Endothelial cell of umbilical vein (primary cell): Measurements from ENCODE around the gene GCNA. TPM values are rescaled to one million over a fixed set of nuclear protein-coding genes. Genes with fewer than 3 reads are reported as not detected.
A peak's percentile ranks its signal among the peaks of the same experiment; 100 is the strongest.

Experiments
- BruUV-seq: library from RNA; stranded (reverse); fragments of 400-500 nt; replicated peaks from 2 replicates; lab custom pipeline; 2021; lab: Mats Ljungman, UMichigan
- CTCF ChIA-PET: fragments of 300-600, 350-600 bp; sonication (Branson Sonifier 250); formaldehyde crosslinking; loops from one replicate; lab custom pipeline; 2021; ENCODE audit warnings: antibody characterized with exemption, inconsistent platforms; lab: Charles Lee
- POLR2A ChIA-PET: fragments of 300-600, 350-600 bp; sonication (Branson Sonifier 250); formaldehyde crosslinking; loops from one replicate; lab custom pipeline; 2021; ENCODE audit warnings: antibody characterized with exemption, inconsistent platforms; lab: Charles Lee
- DNase-seq: peaks from one replicate; pipeline ENCODE4 v3.0.0-alpha.2; 2011; ENCODE audit warnings: low read depth, low spot score
- FAIRE-seq: peaks from 2 replicates; lab custom pipeline; 2011; peaks lifted over from hg19 to GRCh38; lab: Jason Lieb, UNC
- H2AFZ ChIP-seq: 2 replicates; pipeline ENCODE4 v1.6.0; 2012; ENCODE audit warnings: low read depth, low read length, control low read depth, inconsistent platforms
- H3K27ac ChIP-seq: 2 replicates; pipeline ENCODE4 v1.5.1; 2011; ENCODE audit warnings: low read depth, mild to moderate bottlenecking, control low read depth, low read length, moderate library complexity; ENCODE audit not compliant: insufficient read depth
- H3K27me3 ChIP-seq, 2 experiments: 2 replicates each; pipeline versions ENCODE4 v1.6.0 to v1.6.1; 2011; ENCODE audit warnings: low read length in 2 of 2, mixed read lengths in 1 of 2; ENCODE audit not compliant: control insufficient read depth in 2 of 2, insufficient read depth in 2 of 2
- H3K36me3 ChIP-seq, 2 experiments: 2 replicates in 1 of 2; 3 replicates in 1 of 2; pipeline ENCODE4 v1.5.1; 2011; ENCODE audit warnings: low read length in 2 of 2, mild to moderate bottlenecking in 1 of 2, moderate library complexity in 1 of 2; ENCODE audit not compliant: control insufficient read depth in 2 of 2, insufficient read depth in 2 of 2; ENCODE audit errors: extremely low read depth in 1 of 2
- H3K4me1 ChIP-seq: 3 replicates; pipeline ENCODE4 v1.5.1; 2011; ENCODE audit warnings: mild to moderate bottlenecking, low read length; ENCODE audit not compliant: control insufficient read depth, insufficient read depth; ENCODE audit errors: extremely low read depth
- H3K4me2 ChIP-seq: 2 replicates; pipeline ENCODE4 v1.6.1; 2011; ENCODE audit warnings: low read length, control low read depth, mixed read lengths; ENCODE audit not compliant: insufficient read depth
- H3K4me3 ChIP-seq, 3 experiments: fragments of 200-600 bp in 1 of 3; sonication (generic), shearing (Covaris generic) in 1 of 3; replicated peaks in 1 of 3; 2 replicates each; pipeline ENCODE4 v1.5.1; 2011 to 2016; ENCODE audit warnings: control low read depth in 3 of 3, low read length in 3 of 3, mild to moderate bottlenecking in 2 of 3, inconsistent platforms in 1 of 3, low read depth in 1 of 3, moderate library complexity in 1 of 3; ENCODE audit not compliant: insufficient read depth in 1 of 3
- H3K79me2 ChIP-seq: 2 replicates; pipeline ENCODE4 v1.6.0; 2012; ENCODE audit warnings: low read length, inconsistent platforms; ENCODE audit not compliant: control insufficient read depth, insufficient read depth
- H3K9ac ChIP-seq: replicated peaks from 2 replicates; pipeline ENCODE3; 2011; ENCODE audit warnings: low read length, control low read depth; ENCODE audit not compliant: insufficient read depth; ENCODE audit errors: extremely low read depth
- H3K9me1 ChIP-seq: replicated peaks from 3 replicates; pipeline ENCODE4 v1.6.0; 2011; ENCODE audit warnings: mild to moderate bottlenecking, low read length; ENCODE audit not compliant: control insufficient read depth, insufficient read depth; ENCODE audit errors: extremely low read depth
- H3K9me3 ChIP-seq: replicated peaks from 2 replicates; pipeline ENCODE4 v1.5.1; 2012; ENCODE audit warnings: low read length, inconsistent platforms; ENCODE audit not compliant: control insufficient read depth, insufficient read depth
- H4K20me1 ChIP-seq: replicated peaks from 2 replicates; pipeline ENCODE3; 2011; ENCODE audit warnings: mild to moderate bottlenecking, low read length; ENCODE audit not compliant: control insufficient read depth, insufficient read depth; ENCODE audit errors: extremely low read depth
- CTCF ChIP-seq, 2 donors: IDR thresholded peaks; 1 replicate in 1 of 2; 2 replicates in 1 of 2; pipeline ENCODE4 v1.5.1; 2011; ENCODE audit warnings: low read length in 2 of 2, mild to moderate bottlenecking in 2 of 2, moderate library complexity in 2 of 2, control low read depth in 1 of 2, inconsistent platforms in 1 of 2, low read depth in 1 of 2; ENCODE audit not compliant: insufficient read depth in 1 of 2; ENCODE audit errors: extremely low read depth in 1 of 2
- EZH2 ChIP-seq: IDR thresholded peaks from 2 replicates; pipeline ENCODE4 v1.6.1; 2012; ENCODE audit warnings: borderline replicate concordance, low read depth, mild to moderate bottlenecking, moderate library complexity, low read length, inconsistent platforms; ENCODE audit not compliant: severe bottlenecking
- FOS ChIP-seq: IDR thresholded peaks from 2 replicates; pipeline ENCODE4 v1.6.1; 2011; ENCODE audit warnings: mild to moderate bottlenecking, low read length, moderate library complexity, borderline replicate concordance; ENCODE audit not compliant: insufficient read depth
- JUN ChIP-seq: IDR thresholded peaks from 2 replicates; pipeline ENCODE4 v1.6.1; 2011; ENCODE audit warnings: borderline replicate concordance, low read depth; ENCODE audit not compliant: insufficient read length, insufficient read depth
- dilution Hi-C: fragments of 300-500 bp; cut with MboI; formaldehyde crosslinking; loops from one replicate; pipeline ENCODE4 v1.15.0; 2019; ENCODE audit warnings: low sequenced_read_pairs; ENCODE audit not compliant: extremely low pct_ligation_motif_present
- intact Hi-C: fragments of 100-400 bp; cut with micrococcal nuclease; formaldehyde crosslinking; loops from one replicate; pipeline ENCODE4 v1.10.0; 2022
- polyA plus RNA-seq, 4 experiments: library from polyadenylated mRNA; depleted of rRNA in 3 of 4; stranded (reverse) in 3 of 4; unstranded in 1 of 4; fragments of >200 nt; gene quantifications; 2 replicates each; pipeline versions ENCODE4 v1.2.1 to v1.2.3, GENCODE V29; 2011 to 2012; ENCODE audit warnings: missing spikeins in 1 of 4
- total RNA-seq: library from RNA; stranded (reverse); gene quantifications from 2 replicates; pipeline ENCODE4 v1.2.3, GENCODE V29; 2021

The GCNA gene
- total and polyA plus RNA-seq, 2 donors (not counting 3 experiments of a cell fraction or from before 2014, with no cell fraction given) = 1.0 to 4.0 TPM

GRCh38 chrX:71650333-71650969 is 72.2 kb downstream of the GCNA start:
- dilution Hi-C loops = no loop called here
- intact Hi-C loops = loop anchor here (5.0 kb wide), 1 partner anchor 38 kb away; no protein-coding TSS in a partner anchor
- FAIRE-seq = peak; percentile 8
- Histone ChIP-seq H3K9me3 (no peaks in the 10 kb centered on the region), H3K9ac (no peak overlapping the region), H3K36me3 (no peaks in the 10 kb centered on the region), H3K4me1 (no peaks in the 10 kb centered on the region), H3K27me3 (no peaks in the 10 kb centered on the region), H3K4me3 (no peak overlapping the region), H3K4me2 (no peak overlapping the region), H3K79me2 (no peaks in the 10 kb centered on the region), H2AFZ (no peak overlapping the region), H4K20me1 (no peaks in the 10 kb centered on the region), H3K27ac (no peak overlapping the region), H3K9me1 (no peaks in the 10 kb centered on the region)
- CTCF ChIA-PET = interaction anchor here (0.6 to 3.5 kb wide), 3 partner anchors 44 to 77 kb away, joined by 3 to 13 read pairs (median 3); no protein-coding TSS in a partner anchor
- POLR2A ChIA-PET = no interaction called here
- DNase-seq = peak; percentile 6
- no TSS peak for BruUV-seq
- TF ChIP-seq FOS = no peak
- TF ChIP-seq EZH2 = no peak

DNA sequence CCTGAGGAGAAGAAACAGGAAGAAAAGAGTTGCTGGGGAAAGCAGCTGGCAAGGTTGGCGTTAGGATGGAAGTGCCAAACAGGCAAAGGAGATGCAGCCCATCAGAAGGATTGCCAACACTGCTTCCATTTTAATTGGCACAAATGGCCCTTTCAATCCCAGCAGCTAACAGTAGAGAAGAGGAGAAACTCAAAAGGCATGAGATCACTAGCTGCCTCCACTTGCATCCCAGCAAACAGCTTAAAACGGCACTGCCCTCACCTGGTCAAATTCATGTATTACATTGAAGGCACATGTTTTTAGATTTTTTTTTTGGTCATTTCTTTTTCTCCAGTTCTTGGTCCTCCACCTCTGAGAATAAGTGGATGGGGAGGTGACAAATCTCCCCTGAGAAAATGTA is 74.2 kb downstream of the GCNA start:
- no TSS peak for BruUV-seq

More for the DNA sequence above, 74.2 kb downstream of the GCNA start:
- H3K27me3 ChIP-seq = no peaks in the 10 kb centered on the region
- peak; percentile 40 to 43 for TF ChIP-seq CTCF (IDR thresholded peaks at IDR 0.05; ENCODE audit: extremely low read depth in 1 of 2, insufficient read depth in 1 of 2, low read depth in 1 of 2, low read length in 2 of 2)
- no peak for TF ChIP-seq JUN
- H4K20me1 ChIP-seq = no peaks in the 10 kb centered on the region
- intact Hi-C loops = loop anchor here (2.0 to 5.0 kb wide), 2 partner anchors 40 to 78 kb away; no protein-coding TSS in a partner anchor
- H3K4me3 ChIP-seq = no peak overlapping the region
- DNase-seq = peak; percentile 56
- no peaks in the 10 kb centered on the region for H3K36me3 ChIP-seq
- H3K9ac ChIP-seq = no peak overlapping the region
- no peak overlapping the region for H3K4me2 ChIP-seq
- H3K9me3 ChIP-seq = no peaks in the 10 kb centered on the region
- H3K4me1 ChIP-seq = no peaks in the 10 kb centered on the region
- no peaks in the 10 kb centered on the region for H3K79me2 ChIP-seq
- ChIA-PET POLR2A (no interaction called here), CTCF (interaction anchor here (0.7 to 3.5 kb wide), 17 partner anchors 10 to 224 kb away, joined by 3 to 16 read pairs (median 4); partner anchors contain the start of gene CXCR3)
- dilution Hi-C loops = no loop called here
- H3K9me1 ChIP-seq = no peaks in the 10 kb centered on the region
- no peak overlapping the region for H2AFZ ChIP-seq
- peak; percentile 49 for FAIRE-seq
- no peak overlapping the region for H3K27ac ChIP-seq
